HG03039 (cell line): Measurements from ENCODE around the gene TCF3.

Experiments used
- ATAC-seq: cut with Tn5 transposase; IDR thresholded peaks from one replicate; pipeline ENCODE4 v1.9.1; 2021; ENCODE audit warnings: mild to moderate bottlenecking, moderate library complexity; ENCODE audit not compliant: unreplicated experiment

The TCF3 gene

DNA sequence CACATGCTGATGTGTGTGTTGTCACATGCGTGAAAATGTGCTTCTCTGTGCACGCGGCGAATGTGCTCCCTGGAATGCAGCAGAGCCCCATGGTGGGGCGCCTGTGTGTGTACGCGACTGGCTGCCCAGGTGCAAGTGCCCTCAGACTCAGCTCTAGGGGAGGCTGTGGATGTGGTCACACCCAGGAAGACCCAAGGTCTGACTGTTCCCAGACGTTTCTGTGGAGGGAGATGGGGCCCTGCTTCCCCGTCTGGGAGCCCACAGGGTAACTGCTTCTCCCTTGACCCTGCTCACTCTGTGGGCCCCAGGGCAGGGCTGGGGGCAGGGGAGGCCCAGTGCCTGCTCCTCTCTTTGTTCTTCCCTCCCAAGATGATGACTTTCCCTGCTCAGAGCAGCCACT lies 39.3 kb downstream of the TCF3 start:
- no peak for ATAC-seq

DNA sequence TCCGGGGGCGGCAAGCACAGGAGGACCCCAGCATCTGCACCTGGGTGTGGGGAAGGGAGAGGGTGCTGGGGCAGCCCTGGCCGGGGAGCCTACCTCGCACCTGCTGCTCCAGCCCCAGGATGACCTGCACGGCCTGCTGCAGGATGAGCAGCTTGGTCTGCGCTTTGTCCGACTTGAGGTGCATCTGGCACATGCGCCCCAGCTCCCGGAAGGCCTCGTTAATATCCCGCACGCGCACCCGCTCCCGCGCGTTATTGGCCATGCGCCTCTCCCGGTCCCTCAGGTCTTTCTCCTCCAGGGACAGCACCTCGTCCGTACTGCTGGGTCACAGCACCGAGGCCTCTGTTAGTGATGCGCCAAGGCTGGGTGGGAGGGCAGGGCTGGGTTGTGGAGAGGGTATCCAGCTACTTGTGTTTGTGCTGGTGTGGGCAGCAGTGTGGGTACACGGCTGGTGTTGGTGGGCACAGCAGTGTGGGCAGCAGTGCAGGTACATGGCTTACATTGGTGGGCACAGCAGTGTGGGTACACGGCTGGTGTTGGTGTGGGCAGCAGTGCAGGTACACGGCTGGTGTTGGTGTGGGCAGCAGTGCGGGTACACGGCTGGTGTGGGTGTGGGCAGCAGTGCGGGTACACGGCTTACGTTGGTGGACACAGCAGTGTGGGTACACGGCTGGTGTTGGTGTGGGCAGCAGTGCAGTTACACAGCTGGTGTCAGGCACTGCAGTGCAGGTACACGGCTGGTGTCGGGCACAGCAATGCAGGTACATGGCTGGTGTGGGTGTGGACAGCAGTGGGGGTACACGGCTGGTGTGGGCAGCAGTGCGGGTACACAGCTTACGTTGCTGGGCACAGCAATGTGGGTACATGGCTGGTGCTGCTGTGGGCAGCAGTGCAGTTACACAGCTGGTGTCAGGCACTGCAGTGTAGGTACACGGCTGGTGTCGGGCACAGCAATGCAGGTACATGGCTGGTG lies 40.0 kb downstream of the TCF3 start:
- no peak for ATAC-seq

DNA sequence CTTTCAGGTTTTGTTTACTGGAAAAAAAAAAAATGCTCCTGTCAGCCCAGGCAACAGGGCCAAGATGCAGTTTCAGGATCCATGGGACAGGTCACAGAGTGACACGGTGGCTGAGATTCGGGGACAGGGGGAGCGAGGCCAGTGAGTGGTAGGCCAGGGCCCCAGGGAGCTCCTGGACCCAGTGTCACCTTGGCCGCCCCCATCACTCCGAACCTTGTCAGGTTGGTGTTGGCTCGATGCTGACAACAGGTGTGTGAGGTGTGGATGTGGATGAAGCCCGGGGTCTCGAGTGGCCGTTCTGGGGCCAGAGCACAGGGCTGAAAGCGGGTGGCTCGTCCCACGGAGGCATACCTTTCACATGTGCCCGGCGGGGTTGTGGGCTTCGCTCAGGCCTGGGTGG lies 41.1 kb downstream of the TCF3 start:
- no peak for ATAC-seq

DNA sequence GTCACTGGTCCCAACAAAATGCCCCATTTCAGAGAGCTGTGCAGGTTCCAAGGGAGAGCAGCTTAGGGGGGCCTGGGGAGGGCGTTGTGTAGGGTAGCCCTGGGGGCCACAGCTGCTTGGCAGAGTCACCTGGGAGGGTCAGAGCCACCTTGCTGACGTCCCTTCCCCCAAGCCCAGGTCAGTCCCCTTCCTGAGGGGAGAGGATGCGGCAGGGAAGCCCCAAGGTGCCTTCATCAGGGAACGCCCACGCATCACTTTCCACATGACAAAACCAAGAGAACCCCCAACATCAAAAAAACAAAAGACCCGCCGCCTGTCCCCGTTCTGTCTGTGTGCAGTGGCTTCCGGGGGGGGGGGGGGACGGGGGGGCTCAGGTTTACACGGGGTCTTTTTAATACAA lies 41.8 kb downstream of the TCF3 start:
- no peak for ATAC-seq

DNA sequence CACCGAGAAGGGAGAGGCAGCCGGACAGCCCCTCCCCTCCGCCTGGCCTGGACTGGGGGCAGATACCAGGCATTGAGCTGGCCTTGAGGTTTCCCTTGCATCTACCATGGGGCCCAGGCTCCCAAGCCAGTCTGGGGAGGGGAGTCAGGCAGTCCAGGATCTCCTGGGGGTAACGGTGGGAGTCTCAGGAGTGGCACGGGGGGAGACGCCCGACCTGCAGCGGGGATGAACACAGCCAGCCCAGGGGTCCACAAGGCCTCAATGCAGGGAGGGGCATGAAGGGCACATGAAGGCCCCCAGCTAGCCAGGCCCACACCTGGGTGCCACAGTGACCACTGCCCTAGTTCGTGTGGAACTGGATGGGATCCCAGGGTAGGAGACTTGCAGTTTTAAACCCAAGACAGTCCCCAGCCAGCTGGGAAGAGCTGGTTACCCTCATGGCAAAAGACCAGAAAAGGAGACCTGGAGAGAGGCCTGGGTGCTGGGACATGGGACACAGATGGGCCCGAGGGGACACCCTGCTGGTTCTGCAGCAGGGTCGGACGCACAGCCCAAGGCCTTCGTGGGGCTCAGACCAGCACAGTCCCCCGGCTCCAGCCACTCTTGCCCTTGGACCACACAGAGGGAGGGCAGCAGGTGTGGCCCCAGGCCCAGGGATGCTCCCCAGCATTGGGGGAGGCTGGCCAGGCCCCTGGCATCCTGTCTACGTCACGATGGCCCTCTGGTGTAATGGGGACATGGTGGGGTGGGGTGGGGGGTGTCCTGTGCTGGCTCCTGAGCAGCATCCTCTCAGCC lies 42.5 kb downstream of the TCF3 start:
- no peak for ATAC-seq

DNA sequence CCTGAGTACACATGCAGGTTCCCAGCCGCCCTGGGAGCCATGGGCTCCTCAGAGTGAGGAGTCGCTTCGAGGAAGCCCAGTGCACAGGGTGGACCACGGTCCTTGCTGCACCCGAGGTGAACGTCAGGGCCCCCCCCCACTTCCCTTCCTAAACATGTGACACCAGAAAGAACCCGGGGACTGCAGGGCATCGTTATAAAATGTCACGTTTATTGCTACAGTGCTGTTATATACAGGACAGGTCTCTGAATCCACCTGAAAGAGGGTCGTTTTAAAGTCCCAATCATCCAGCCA lies 43.4 kb downstream of the TCF3 start:
- ATAC-seq: no peak

DNA sequence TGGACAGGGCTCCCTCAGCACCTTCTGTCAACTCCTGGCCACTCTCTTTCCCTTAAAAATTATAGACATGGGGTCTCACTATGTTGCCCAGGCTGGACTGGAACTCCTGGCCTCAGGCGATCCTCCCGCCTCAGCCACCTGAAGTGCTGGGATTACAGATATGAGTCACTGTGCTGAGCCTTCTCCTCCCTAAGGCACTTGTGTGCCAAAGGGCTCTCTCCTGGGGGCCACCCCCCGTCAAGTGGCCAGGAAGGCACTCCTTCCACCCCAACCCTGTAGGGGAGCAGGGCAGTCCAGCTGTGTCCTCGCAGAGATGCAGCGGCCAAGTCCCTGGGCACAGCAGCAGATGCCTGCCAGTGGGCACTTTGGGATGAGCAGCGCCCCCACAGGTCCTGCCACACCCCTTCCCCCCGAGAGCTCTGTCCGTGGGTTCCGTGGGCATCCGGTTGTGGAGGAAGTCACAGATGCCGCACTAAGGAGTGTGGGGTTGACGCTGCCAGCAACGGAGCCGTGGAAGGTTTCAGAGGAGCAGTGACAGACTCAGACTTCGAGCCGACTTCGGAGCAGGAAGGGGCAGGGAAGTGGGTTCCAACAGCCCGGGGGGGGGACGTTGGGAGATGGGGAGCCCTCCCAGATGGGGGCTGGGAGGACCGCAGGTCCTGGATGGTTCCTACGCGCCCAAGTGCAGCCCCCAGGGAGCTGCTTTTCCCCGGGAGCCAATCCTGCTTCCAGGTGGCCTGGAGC lies 43.9 kb downstream of the TCF3 start:
- ATAC-seq: no peak

DNA sequence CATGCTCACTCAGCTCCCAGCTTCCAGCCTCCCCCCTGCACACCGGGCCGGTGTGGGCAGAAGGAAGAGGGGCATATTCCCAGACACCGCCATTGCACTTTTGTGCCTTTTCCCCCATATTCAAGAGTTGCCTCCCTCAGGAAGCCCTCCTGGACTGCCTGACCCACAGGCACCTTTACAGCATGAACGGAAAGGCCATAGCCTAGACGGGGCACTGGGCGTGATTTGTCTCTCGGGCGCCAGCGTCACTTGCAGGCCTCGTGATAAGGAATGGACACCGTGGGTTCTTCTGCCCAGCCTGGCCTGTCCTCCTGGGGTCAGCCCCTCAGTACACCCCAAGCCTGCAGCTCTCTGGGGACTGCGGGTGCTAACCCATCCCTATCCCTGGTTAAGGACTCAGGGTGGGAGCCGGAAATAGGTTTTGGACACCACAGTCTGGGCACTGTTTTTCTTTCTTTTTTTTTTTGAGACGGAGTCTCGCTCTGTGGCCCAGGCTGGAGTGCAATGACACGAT lies 46.2 kb downstream of the TCF3 start:
- no peak for ATAC-seq

DNA sequence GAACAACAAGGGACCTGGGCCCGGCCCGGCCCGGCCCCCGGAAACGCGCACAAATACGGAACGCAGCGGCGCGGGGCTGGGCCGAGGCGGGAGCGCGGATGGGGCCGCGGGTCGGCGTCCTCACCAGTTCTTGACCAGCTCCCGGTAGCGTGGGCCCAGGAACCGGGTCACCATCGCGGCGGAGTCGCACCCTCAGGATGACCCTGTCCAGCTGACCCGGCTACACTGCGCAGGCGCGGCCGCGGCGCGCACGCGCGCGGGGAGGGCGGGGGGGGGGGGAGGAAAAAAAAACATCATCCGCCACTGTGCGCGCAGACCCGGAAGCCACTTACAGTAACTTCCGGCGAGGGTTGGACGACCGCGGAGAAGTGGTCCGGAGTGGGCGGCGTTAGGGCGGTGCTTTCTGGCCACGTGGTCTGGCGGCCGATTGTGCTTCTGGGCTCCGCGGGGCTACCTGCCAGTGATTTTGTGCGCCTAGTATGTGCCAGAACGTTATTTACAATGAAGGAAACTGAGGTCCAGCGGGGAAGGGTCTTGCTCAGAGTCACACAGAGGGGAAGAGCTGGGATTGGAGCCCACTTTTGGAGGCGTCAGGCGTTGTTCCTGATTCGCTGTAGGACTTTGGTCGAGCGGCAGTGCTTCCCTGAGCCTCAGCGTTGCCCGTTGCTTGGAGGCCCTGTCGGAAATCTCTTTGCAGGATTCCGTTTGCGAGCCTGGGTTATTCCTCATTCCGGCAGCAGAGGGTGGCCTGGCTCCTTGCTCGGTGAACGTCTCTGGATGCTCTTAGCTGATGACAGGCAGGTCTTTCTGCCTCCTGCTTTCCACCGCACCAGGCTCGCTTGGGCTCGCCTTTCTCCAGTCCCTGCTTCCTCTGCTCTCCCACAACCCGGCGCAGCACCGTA lies 46.9 kb downstream of the TCF3 start, which contains the start of gene UQCR11:
UQCR11 (minus strand) TSS at position 227 of the 902 bp plus-strand sequence; CDS start at position 174, 53 bp downstream.
- ATAC-seq: peak; percentile 73

DNA sequence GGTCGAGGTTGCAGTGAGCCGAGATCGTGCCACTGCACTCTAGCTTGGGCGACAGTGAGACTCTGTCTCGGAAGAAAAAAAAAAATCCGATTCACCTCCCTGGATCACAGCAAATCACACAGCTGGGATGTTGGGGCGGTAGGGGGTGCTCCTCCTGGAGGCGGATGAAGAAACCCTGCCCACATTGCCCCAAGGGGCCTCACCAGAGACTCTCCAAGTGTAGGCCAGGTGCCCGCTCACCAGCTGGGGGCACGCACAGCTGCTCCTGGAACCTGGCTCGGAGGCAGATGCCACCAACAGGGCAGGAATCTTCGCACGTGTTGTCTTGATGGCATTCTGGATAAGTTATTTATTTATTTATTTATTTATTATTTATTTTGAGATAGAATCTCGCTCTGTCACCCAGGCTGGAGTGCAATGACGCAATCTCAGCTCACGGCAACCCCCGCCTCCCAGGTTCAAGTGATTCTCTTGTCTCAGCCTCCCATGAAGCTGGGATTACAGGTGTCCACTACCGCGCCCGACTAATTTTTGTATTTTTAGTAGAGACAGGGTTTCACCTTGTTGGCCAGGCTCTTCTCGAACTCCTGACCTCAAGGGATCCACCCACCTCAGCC lies 50.2 kb downstream of the TCF3 start:
- ATAC-seq: no peak

DNA sequence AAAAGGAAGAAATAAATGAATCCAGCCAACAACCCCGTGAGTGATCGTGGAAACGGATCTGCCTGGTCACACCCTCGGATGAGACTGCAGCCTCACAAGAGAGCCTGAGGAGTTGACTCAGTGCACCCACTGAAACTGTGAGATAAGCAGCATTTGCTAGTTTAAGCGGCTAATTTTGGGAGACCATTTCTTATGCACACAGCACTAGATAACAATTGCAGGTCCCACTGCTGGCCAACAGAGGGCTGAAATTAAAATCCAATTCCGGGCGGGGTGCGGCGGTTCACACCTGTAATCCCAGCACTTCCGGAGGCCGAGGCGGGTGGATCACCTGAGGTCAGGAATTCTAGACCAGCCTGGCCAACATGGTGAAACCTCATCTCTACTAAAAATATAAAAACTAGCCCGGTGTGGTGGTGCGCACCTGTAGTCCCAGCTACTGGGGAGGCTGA lies 50.8 kb downstream of the TCF3 start:
- ATAC-seq: no peak

DNA sequence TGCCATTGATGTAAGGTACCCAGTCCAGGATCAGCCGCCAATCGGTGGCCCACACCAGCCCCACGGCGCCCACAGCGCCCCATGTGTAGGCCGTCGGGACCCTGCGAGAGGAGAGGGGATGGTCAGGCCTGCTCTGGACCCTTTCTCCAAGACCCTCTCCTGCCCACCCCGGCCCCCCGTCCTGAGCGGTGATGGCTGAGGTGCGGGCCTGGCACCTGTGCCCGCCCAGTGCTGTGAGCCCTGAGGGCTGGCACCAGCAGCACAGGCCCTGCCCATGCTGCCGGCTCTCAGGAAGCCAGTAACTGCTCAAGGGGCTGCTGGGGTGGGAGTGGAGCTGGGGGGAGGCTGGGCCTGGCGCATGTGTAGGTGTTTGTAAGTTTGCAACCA lies 53.0 kb downstream of the TCF3 start:
- no peak for ATAC-seq

DNA sequence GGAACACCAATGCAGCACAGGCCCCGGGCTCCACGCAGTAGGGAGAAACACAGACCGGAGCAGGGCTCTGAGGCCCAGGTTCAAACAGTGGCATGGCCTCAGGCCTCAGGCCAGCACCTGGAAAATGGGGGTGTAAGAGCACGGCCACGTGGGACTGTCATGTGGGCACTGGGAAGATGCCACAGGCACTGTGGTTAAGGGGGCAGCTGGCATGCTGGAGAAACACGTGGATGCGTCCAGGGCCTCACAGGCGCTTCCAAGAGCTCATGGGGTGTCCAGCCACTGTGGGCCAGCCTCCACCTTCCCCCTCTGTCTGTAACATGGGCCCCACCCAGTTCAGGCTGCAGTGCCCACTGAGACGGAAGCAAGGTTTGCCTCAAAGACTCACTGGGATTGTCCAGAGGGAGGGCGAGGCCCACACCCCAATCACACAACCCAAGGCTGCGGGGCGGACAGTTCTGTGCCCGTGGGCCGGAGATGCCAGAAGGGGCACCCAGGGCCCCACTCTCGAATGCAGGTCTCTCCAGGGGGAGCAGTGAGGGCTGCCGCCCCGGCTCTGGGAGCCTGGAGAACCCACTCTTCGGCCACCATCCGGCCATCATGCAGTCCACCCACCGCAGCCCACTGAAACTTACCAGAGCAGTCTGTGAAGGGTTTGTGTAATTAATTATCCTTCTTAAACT lies 53.5 kb downstream of the TCF3 start:
- no peak for ATAC-seq

DNA sequence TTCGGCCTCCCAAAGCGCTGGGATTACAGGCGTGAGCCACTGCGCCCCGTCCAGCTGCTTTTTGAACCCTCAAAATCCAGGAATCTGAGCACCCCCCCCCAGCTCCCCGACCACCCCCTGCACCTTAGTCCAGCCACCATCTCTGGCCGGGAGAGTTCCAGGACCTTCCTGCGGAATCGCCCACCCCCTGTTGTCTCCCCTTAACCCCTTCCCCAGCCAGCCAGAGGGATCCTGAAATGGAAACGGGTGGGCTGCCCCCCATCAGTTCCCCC lies 59.0 kb downstream of the TCF3 start:
- ATAC-seq: no peak

DNA sequence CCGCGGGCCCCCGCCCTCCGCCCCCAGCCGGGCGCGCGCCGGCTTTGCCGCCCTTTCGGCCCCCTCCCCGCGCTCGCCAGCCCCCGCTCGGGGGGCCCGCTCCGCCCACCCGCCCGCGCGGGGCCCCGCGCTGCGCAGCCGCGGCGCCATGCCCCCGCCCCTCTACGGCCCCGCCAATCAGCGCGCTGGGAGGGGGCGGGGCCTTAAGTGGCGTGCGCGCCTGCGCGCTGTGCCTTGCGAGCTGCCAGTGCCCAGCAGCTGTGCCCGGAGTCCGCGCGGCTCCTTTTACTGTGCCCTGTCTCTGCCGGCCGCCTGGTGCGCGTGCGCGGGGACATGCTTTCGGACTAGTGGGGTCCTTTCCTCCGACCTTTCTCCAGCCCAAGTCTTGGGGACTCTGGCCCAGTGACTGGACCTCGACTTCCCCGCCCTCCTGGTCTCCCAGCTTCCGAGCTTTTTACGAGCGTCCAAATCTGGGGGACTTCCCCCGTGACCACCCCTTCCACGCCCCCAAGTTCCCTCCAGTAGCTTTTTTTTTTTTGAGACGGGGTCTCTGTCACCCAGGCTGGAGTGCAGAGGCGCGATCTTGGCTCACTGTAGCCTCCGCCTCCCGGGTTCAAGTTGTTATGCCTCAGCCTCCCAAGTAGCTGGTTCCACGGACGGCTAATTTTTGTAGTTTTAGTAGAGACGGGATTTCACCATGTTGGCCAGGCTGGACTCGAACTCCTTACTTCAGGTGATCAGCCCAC lies 59.5 kb downstream of the TCF3 start, which contains the start of gene MBD3:
MBD3 (minus strand) TSS at position 111 of the 746 bp plus-strand sequence. CDS start 234 bp downstream, outside the sequence.
- ATAC-seq: peak; percentile 67

DNA sequence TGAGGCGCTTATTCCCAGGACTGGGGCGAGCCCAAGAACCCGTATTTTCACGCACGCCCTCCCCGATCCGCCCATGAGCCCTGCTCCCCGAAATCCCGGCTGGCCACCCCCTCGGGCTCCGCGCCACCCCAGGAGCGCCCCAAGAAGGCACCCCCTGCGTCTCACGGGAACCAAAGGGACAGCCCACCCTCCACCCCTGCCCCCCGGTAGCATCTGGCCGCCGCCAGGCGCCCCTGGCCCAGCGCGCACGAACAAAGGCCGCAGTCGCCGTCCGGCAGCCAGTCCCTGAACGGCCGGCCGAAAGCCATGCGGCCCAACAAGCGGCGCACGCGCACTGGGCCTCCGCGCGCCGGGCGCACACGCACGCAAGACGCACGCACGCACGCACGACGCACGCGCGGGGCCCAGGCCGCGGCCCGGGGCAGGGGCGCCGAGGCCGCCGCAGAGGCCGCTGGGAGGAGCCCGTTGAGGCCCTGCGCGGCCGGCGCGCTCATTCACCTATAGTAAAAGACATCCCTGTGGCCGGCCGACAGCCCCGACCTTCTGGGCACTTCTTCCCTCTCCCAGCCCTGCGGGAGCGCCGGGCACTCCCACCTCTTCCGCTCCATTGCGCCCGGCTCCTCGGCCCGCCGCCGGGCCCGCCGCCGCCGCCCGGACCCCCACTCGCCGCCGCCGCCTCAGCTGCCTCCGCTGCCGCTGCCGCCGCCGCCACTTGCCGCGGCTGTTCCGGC lies 60.2 kb downstream of the TCF3 start:
- peak; percentile 52 for ATAC-seq

DNA sequence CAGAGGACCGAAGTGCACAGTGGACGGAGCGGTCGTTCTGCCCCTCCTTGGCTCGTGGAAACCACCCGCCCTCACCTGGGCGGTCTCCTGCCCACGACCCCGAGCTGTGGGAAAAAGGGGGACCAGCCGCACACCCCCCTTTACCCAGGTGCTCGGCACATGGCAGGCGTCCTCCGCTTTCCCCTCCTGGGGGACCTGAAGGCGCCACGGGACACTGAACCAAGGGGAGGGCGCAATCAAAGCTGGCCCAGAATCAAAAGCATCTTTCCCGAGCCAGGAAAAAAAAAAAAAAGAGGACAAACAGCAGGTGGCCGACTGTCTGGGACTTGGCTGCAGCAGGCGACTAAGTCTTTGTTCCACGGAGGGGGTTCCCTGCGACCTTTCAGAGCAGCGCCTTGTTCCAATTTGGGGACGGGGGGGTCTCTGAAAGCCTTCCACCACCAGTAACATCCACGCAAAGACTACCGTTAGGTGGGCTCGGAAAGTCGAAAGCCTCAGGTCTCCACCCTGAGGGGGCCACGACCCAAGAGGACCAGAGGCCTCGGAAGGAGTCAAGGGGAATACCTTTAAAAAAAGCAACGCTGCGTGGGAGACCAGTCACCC lies 60.9 kb downstream of the TCF3 start:
- no peak for ATAC-seq
